WTC11 (cell line): ENCODE measurements around the gene TTN. TPM values are rescaled to one million over a fixed set of nuclear protein-coding genes. Genes with fewer than 3 reads are reported as not detected.

Experiments used
- ATAC-seq: fragments of 200-7000 bp; cut with Tn5 transposase; 2 replicates; pipeline ENCODE4 v1.10.0; 2021; ENCODE audit warnings: mild to moderate bottlenecking, moderate library complexity
- CTCF ChIA-PET: fragments of 300-600 bp; sonication (Branson Sonifier 250); formaldehyde crosslinking; loops from one replicate; lab custom pipeline; 2021; ENCODE audit warnings: antibody characterized with exemption; lab: Charles Lee
- POLR2A ChIA-PET: fragments of 350-600 bp; sonication (Branson Sonifier 250); formaldehyde crosslinking; loops from one replicate; lab custom pipeline; 2021; ENCODE audit warnings: antibody characterized with exemption; lab: Charles Lee
- DNase-seq: peaks from one replicate; pipeline ENCODE4 v3.0.0; 2021; ENCODE audit warnings: low spot score
- H3K27ac Mint-ChIP-seq: 2 replicates; pipeline ENCODE4 v1.8.0; 2021; ENCODE audit warnings: mixed read lengths
- H3K27me3 Mint-ChIP-seq: 2 replicates; pipeline ENCODE4 v1.8.0; 2021; ENCODE audit warnings: low read depth, mild to moderate bottlenecking, moderate library complexity, mixed read lengths
- H3K36me3 Mint-ChIP-seq: 2 replicates; pipeline ENCODE4 v1.8.0; 2021; ENCODE audit warnings: mixed read lengths
- H3K4me1 Mint-ChIP-seq: 2 replicates; pipeline ENCODE4 v1.8.0; 2022; ENCODE audit warnings: mixed read lengths
- H3K4me3 Mint-ChIP-seq: 2 replicates; pipeline ENCODE4 v1.8.0; 2021; ENCODE audit warnings: mild to moderate bottlenecking, moderate library complexity, mixed read lengths
- H3K9me3 Mint-ChIP-seq: 2 replicates; pipeline ENCODE4 v1.8.0; 2021; ENCODE audit warnings: mixed read lengths
- AFF4 ChIP-seq: sonication (generic); formaldehyde crosslinking; IDR thresholded peaks from 2 replicates; pipeline ENCODE4 v1.8.1; 2023; ENCODE audit warnings: mild to moderate bottlenecking, missing genetic modification reagents, borderline replicate concordance
- ATF3 ChIP-seq: sonication (generic); formaldehyde crosslinking; conservative IDR thresholded peaks from 2 replicates; pipeline ENCODE4 v1.8.1; 2022; ENCODE audit warnings: mild to moderate bottlenecking, missing genetic modification reagents
- CDX4 ChIP-seq: fragments of 250-450 bp; sonication (Bioruptor Pico); IDR thresholded peaks from 2 replicates; pipeline ENCODE4 v1.9.0; 2021; ENCODE audit warnings: moderate library complexity, mild to moderate bottlenecking, inconsistent platforms, borderline replicate concordance
- CREB1 ChIP-seq: sonication (generic); formaldehyde crosslinking; IDR thresholded peaks from 2 replicates; pipeline ENCODE4 v1.8.0; 2023; ENCODE audit warnings: mild to moderate bottlenecking, missing genetic modification reagents
- CTCF ChIP-seq: fragments of 200-600 bp; IDR thresholded peaks from 2 replicates; pipeline ENCODE4 v1.8.0; 2022; ENCODE audit warnings: antibody characterized with exemption
- E2F4 ChIP-seq: sonication (generic); formaldehyde crosslinking; IDR thresholded peaks from 2 replicates; pipeline ENCODE4 v1.8.1; 2022; ENCODE audit warnings: low read depth, mild to moderate bottlenecking, moderate library complexity, missing genetic modification reagents, borderline replicate concordance
- E2F5 ChIP-seq: sonication (generic); formaldehyde crosslinking; IDR thresholded peaks from 2 replicates; pipeline ENCODE4 v1.8.1; 2022; ENCODE audit warnings: mild to moderate bottlenecking, moderate library complexity, missing genetic modification reagents
- FOXJ3 ChIP-seq: sonication (generic); formaldehyde crosslinking; IDR thresholded peaks from 2 replicates; pipeline ENCODE4 v1.9.0; 2021; ENCODE audit warnings: missing genetic modification reagents, mild to moderate bottlenecking, borderline replicate concordance
- GABPB1 ChIP-seq: sonication (generic); formaldehyde crosslinking; IDR thresholded peaks from 2 replicates; pipeline ENCODE4 v1.8.1; 2023; ENCODE audit warnings: mild to moderate bottlenecking, missing genetic modification reagents
- GTF2I ChIP-seq: fragments of 250-450 bp; sonication (Bioruptor Pico); conservative IDR thresholded peaks from 2 replicates; pipeline ENCODE4 v1.4.0; 2021; ENCODE audit warnings: mild to moderate bottlenecking
- HMGA2 ChIP-seq: fragments of 250-450 bp; sonication (Bioruptor Pico); IDR thresholded peaks from 2 replicates; pipeline ENCODE4 v1.4.0; 2021; ENCODE audit warnings: mild to moderate bottlenecking, moderate library complexity
- JAZF1 ChIP-seq: fragments of 250-450 bp; sonication (Bioruptor Pico); IDR thresholded peaks from 2 replicates; pipeline ENCODE4 v1.9.0; 2021; ENCODE audit warnings: moderate library complexity, mild to moderate bottlenecking, inconsistent platforms
- KAT7 ChIP-seq: sonication (generic); formaldehyde crosslinking; IDR thresholded peaks from 2 replicates; pipeline ENCODE4 v1.8.1; 2023; ENCODE audit warnings: missing genetic modification reagents, mild to moderate bottlenecking, borderline replicate concordance
- MYBL2 ChIP-seq: sonication (generic); formaldehyde crosslinking; IDR thresholded peaks from 2 replicates; pipeline ENCODE4 v1.8.1; 2023; ENCODE audit warnings: mild to moderate bottlenecking, moderate library complexity, missing genetic modification reagents
- NFATC4 ChIP-seq: fragments of 250-450 bp; sonication (Bioruptor Pico); IDR thresholded peaks from 2 replicates; pipeline ENCODE4 v1.9.0; 2021; ENCODE audit warnings: mild to moderate bottlenecking
- NR1H2 ChIP-seq: sonication (generic); formaldehyde crosslinking; IDR thresholded peaks from 2 replicates; pipeline ENCODE4 v1.9.0; 2021; ENCODE audit warnings: mild to moderate bottlenecking, moderate library complexity, missing genetic modification reagents
- NR3C1 ChIP-seq: sonication (generic); formaldehyde crosslinking; conservative IDR thresholded peaks from 2 replicates; pipeline ENCODE4 v1.8.1; 2023; ENCODE audit warnings: low read depth, mild to moderate bottlenecking, missing genetic modification reagents
- RORB ChIP-seq: fragments of 250-450 bp; sonication (Bioruptor Pico); IDR thresholded peaks from 2 replicates; pipeline ENCODE4 v1.9.0; 2021; ENCODE audit warnings: mild to moderate bottlenecking
- SMAD3 ChIP-seq: sonication (generic); formaldehyde crosslinking; IDR thresholded peaks from 2 replicates; pipeline ENCODE4 v1.8.0; 2022; ENCODE audit warnings: missing genetic modification reagents, mild to moderate bottlenecking, borderline replicate concordance
- TEAD4 ChIP-seq: sonication (generic); formaldehyde crosslinking; IDR thresholded peaks from 2 replicates; pipeline ENCODE4 v1.8.0; 2022; ENCODE audit warnings: mild to moderate bottlenecking, missing genetic modification reagents
- ZBTB21 ChIP-seq: sonication (generic); formaldehyde crosslinking; IDR thresholded peaks from 2 replicates; pipeline ENCODE4 v1.8.1; 2023; ENCODE audit warnings: mild to moderate bottlenecking, missing genetic modification reagents, borderline replicate concordance
- ZBTB43 ChIP-seq: sonication (generic); formaldehyde crosslinking; IDR thresholded peaks from 2 replicates; pipeline ENCODE4 v1.8.1; 2023; ENCODE audit warnings: mild to moderate bottlenecking, missing genetic modification reagents
- ZNF219 ChIP-seq: sonication (generic); formaldehyde crosslinking; IDR thresholded peaks from 2 replicates; pipeline ENCODE4 v1.8.0; 2023; ENCODE audit warnings: missing genetic modification reagents, mild to moderate bottlenecking, borderline replicate concordance
- ZNF263 ChIP-seq: sonication (generic); formaldehyde crosslinking; IDR thresholded peaks from 2 replicates; pipeline ENCODE4 v1.8.1; 2022; ENCODE audit warnings: low read depth, mild to moderate bottlenecking, moderate library complexity, missing genetic modification reagents
- ZNF396 ChIP-seq: fragments of 250-450 bp; sonication (Bioruptor Pico); IDR thresholded peaks from 2 replicates; pipeline ENCODE4 v1.8.0; 2021; ENCODE audit warnings: mild to moderate bottlenecking, moderate library complexity, borderline replicate concordance
- ZNF423 ChIP-seq: fragments of 250-450 bp; sonication (Bioruptor Pico); IDR thresholded peaks from 2 replicates; pipeline ENCODE4 v2.1.2; 2022; ENCODE audit warnings: mild to moderate bottlenecking, moderate library complexity
- ZNF671 ChIP-seq: fragments of 250-450 bp; sonication (Bioruptor Pico); IDR thresholded peaks from 2 replicates; pipeline ENCODE4 v1.8.0; 2021; ENCODE audit warnings: mild to moderate bottlenecking
- total RNA-seq: library from RNA; stranded (reverse); gene quantifications from 3 replicates; pipeline ENCODE4 v1.2.3, GENCODE V29; 2021

The TTN gene
- total RNA-seq, 1 experiment from 2014 or later: 4.7 TPM

GRCh38 chr2:178512484-178512883 lies 294.7 kb downstream of the TTN start:
- H3K9me3 Mint-ChIP-seq: no peaks in the 10 kb centered on the region
- ChIA-PET CTCF (no interaction called here), POLR2A (interaction anchor here (0.7 kb wide), 1 partner anchor 8 kb away, joined by 3 read pairs; no protein-coding TSS in a partner anchor)
- ATAC-seq (no peak), DNase-seq (no peak)
- H3K4me1 Mint-ChIP-seq: peaks cover 17% of the 10 kb centered on the region
- peaks cover 2% of the 10 kb centered on the region; the same call in 1 of the 2 replicates for H3K36me3 Mint-ChIP-seq
- TF ChIP-seq ZNF219 (CRISPR knock-in tag): no peak
- no peak for TF ChIP-seq NFATC4 (CRISPR knock-in tag)
- no peak for TF ChIP-seq ZNF423 (CRISPR knock-in tag)
- no peak for TF ChIP-seq AFF4 (CRISPR knock-in tag)
- TF ChIP-seq ZBTB21: no peak
- no peak for TF ChIP-seq ZNF263 (CRISPR knock-in tag)
- no peak for TF ChIP-seq NR3C1 (CRISPR knock-in tag)
- no peak for TF ChIP-seq JAZF1 (CRISPR knock-in tag)
- TF ChIP-seq TEAD4 (CRISPR knock-in tag): no peak
- no peak for TF ChIP-seq ZNF396 (CRISPR knock-in tag)
- no peak for TF ChIP-seq E2F5
- TF ChIP-seq FOXJ3 (CRISPR knock-in tag): no peak
- TF ChIP-seq ATF3: no peak
- TF ChIP-seq ZNF671: no peak
- no peaks in the 10 kb centered on the region for H3K27me3 Mint-ChIP-seq
- H3K27ac Mint-ChIP-seq: no peak overlapping the region
- no peak overlapping the region for H3K4me3 Mint-ChIP-seq

GRCh38 chr2:178510384-178510783 lies 296.8 kb downstream of the TTN start:
- ChIA-PET CTCF (no interaction called here), POLR2A (no interaction called here)
- ATAC-seq (no peak), DNase-seq (no peak)
- Mint-ChIP-seq H3K4me1 (peaks cover 31% of the 10 kb centered on the region), H3K36me3 (peaks cover 2% of the 10 kb centered on the region; the same call in 1 of the 2 replicates), H3K27ac (no peak overlapping the region), H3K9me3 (no peaks in the 10 kb centered on the region), H3K27me3 (no peaks in the 10 kb centered on the region), H3K4me3 (no peak overlapping the region)
- TF ChIP-seq GTF2I (CRISPR knock-in tag) (no peak), NR3C1 (CRISPR knock-in tag) (no peak), CREB1 (CRISPR knock-in tag) (no peak), NFATC4 (CRISPR knock-in tag) (no peak), NR1H2 (CRISPR knock-in tag) (no peak), KAT7 (no peak), HMGA2 (CRISPR knock-in tag) (no peak), RORB (CRISPR knock-in tag) (no peak), E2F5 (no peak), GABPB1 (CRISPR knock-in tag) (no peak), ZBTB43 (CRISPR knock-in tag) (no peak), E2F4 (no peak), SMAD3 (CRISPR knock-in tag) (no peak), CTCF (no peak), MYBL2 (CRISPR knock-in tag) (no peak), CDX4 (CRISPR knock-in tag) (no peak)
